HepG2 (cell line): ENCODE measurements around the gene IFIT3. TPM values are rescaled to one million over a fixed set of nuclear protein-coding genes. Genes with fewer than 3 reads are reported as not detected.

Experiments
- CEBPZ ChIP-seq: IDR thresholded peaks from 2 replicates; pipeline ENCODE4 v1.6.1; 2012; ENCODE audit warnings: low read length, improper control_type of control experiment
- JUNB ChIP-seq: sonication (generic); formaldehyde crosslinking; IDR thresholded peaks from 2 replicates; pipeline ENCODE4 v1.8.0; 2022; ENCODE audit warnings: missing genetic modification reagents, mild to moderate bottlenecking, borderline replicate concordance
- MXD3 ChIP-seq: IDR thresholded peaks from 2 replicates; pipeline ENCODE4 v1.6.1; 2016; ENCODE audit warnings: mild to moderate bottlenecking, missing biosample characterization, missing genetic modification reagents
- NCOA2 ChIP-seq: sonication (generic); formaldehyde crosslinking; IDR thresholded peaks from 2 replicates; pipeline ENCODE4 v1.8.0; 2022; ENCODE audit warnings: inconsistent platforms
- NFE2L2 ChIP-seq: fragments of 150-350 bp; IDR thresholded peaks from 2 replicates; pipeline ENCODE4 v1.6.1; 2014; ENCODE audit warnings: low read length
- PAX8 ChIP-seq: sonication (generic); formaldehyde crosslinking; IDR thresholded peaks from 2 replicates; pipeline ENCODE4 v1.8.0; 2022; ENCODE audit warnings: mild to moderate bottlenecking, missing genetic modification reagents, borderline replicate concordance
- PRPF4 ChIP-seq: fragments of 200-400 bp; formaldehyde crosslinking; IDR thresholded peaks from 2 replicates; pipeline ENCODE4 v1.6.1; 2016; ENCODE audit warnings: low read length, low read depth; ENCODE audit not compliant: poor library complexity, severe bottlenecking
- RAD21 ChIP-seq: fragments of 450-650 bp; formaldehyde crosslinking; IDR thresholded peaks from 2 replicates; pipeline ENCODE4 v1.5.0; 2020; ENCODE audit warnings: mild to moderate bottlenecking
- SNRNP70 ChIP-seq: fragments of 200-400 bp; formaldehyde crosslinking; IDR thresholded peaks from 2 replicates; pipeline ENCODE4 v1.6.1; 2017; ENCODE audit warnings: mild to moderate bottlenecking, low read depth, low read length, moderate library complexity
- THRA ChIP-seq: sonication (generic); formaldehyde crosslinking; IDR thresholded peaks from 2 replicates; pipeline ENCODE4 v1.4.0; 2020; ENCODE audit warnings: missing genetic modification reagents, borderline replicate concordance
- TOPORS ChIP-seq: sonication (generic); formaldehyde crosslinking; IDR thresholded peaks from 2 replicates; pipeline ENCODE4 v1.8.0; 2023; ENCODE audit warnings: mild to moderate bottlenecking, missing genetic modification reagents
- ZBTB4 ChIP-seq: sonication (generic); formaldehyde crosslinking; IDR thresholded peaks from 2 replicates; pipeline ENCODE4 v1.4.0; 2020; ENCODE audit warnings: missing genetic modification reagents, mild to moderate bottlenecking, borderline replicate concordance
- ZMYM3 ChIP-seq: sonication (generic); formaldehyde crosslinking; IDR thresholded peaks from 2 replicates; pipeline ENCODE4 v1.5.1; 2020; ENCODE audit warnings: mild to moderate bottlenecking, missing genetic modification reagents
- ZNF335 ChIP-seq: sonication (generic); formaldehyde crosslinking; IDR thresholded peaks from 2 replicates; pipeline ENCODE4 v1.4.0; 2020; ENCODE audit warnings: missing genetic modification reagents
- ZNF44 ChIP-seq: sonication (generic); formaldehyde crosslinking; IDR thresholded peaks from 2 replicates; pipeline ENCODE4 v1.5.1; 2020; ENCODE audit warnings: mild to moderate bottlenecking, missing genetic modification reagents
- ZNF549 ChIP-seq: sonication (generic); formaldehyde crosslinking; IDR thresholded peaks from 2 replicates; pipeline ENCODE4 v1.5.0; 2020; ENCODE audit warnings: missing genetic modification reagents
- ZNF550 ChIP-seq: sonication (generic); formaldehyde crosslinking; IDR thresholded peaks from 2 replicates; pipeline ENCODE4 v1.4.0; 2020; ENCODE audit warnings: mild to moderate bottlenecking, missing genetic modification reagents, borderline replicate concordance
- ZNF576 ChIP-seq: sonication (generic); formaldehyde crosslinking; IDR thresholded peaks from 2 replicates; pipeline ENCODE4 v1.4.0; 2020; ENCODE audit warnings: mild to moderate bottlenecking, missing genetic modification reagents
- ZNF737 ChIP-seq: sonication (generic); formaldehyde crosslinking; IDR thresholded peaks from 2 replicates; pipeline ENCODE4 v1.5.0; 2020; ENCODE audit warnings: missing genetic modification reagents, mild to moderate bottlenecking, borderline replicate concordance
- ZUFSP ChIP-seq: sonication (generic); formaldehyde crosslinking; IDR thresholded peaks from 2 replicates; pipeline ENCODE4 v1.9.0; 2021; ENCODE audit warnings: missing genetic modification reagents, mild to moderate bottlenecking, borderline replicate concordance
- polyA plus RNA-seq, 8 experiments: library from polyadenylated mRNA; depleted of rRNA in 3 of 8; stranded (reverse) in 7 of 8; unstranded in 1 of 8; fragments of >200 nt; fragmentation: Illumina TruSeq in 4 of 8; extraction: Trizol in 4 of 8; gene quantifications; 2 replicates each; pipeline versions ENCODE4 v1.2.1 to v1.2.3, GENCODE V29; 2011 to 2016; ENCODE audit warnings: low read depth in 4 of 8, missing spikeins in 1 of 8, mixed read lengths in 1 of 8; ENCODE audit not compliant: insufficient read depth in 1 of 8
- total RNA-seq, 5 experiments: library from RNA; depleted of rRNA; stranded (reverse); fragments of >200 nt; fragmentation: Illumina TruSeq; extraction: Trizol; gene quantifications; 2 replicates each; pipeline ENCODE4 v1.2.3, GENCODE V29; 2016; ENCODE audit warnings: low read depth in 1 of 5

The IFIT3 gene
- total and polyA plus RNA-seq, 2 of the 13 experiments (the other 11 are each of a cell fraction or from before 2014, with no cell fraction given) = 0.48 to 3.1 TPM

- TF ChIP-seq ZUFSP (no peak), CEBPZ (no peak), ZMYM3 (CRISPR knock-in tag) (peak; percentile 98), ZBTB4 (CRISPR knock-in tag) (no peak), ZNF44 (CRISPR knock-in tag) (no peak), TOPORS (CRISPR knock-in tag) (0 out of 2 replicates have a peak, but pooled peaks have one; percentile 55), NFE2L2 (no peak), ZNF737 (CRISPR knock-in tag) (no peak), ZNF576 (CRISPR knock-in tag) (no peak), ZNF549 (CRISPR knock-in tag) (0 out of 2 replicates have a peak, but pooled peaks have one; percentile 53), MXD3 (CRISPR knock-in tag) (no peak), SNRNP70 (no peak), ZNF550 (no peak), ZNF335 (CRISPR knock-in tag) (no peak), PAX8 (CRISPR knock-in tag) (no peak), RAD21 (CRISPR knock-in tag) (no peak), JUNB (CRISPR knock-in tag) (no peak), THRA (peak; percentile 48; the same call in 1 of the 2 replicates), PRPF4 (no peak), NCOA2 (no peak)
Measured at GRCh38 chr10:89332123-89332633, 4.4 kb downstream of the IFIT3 start (continued).
